ENCODE measurements around the gene NLGN4X. TPM values are rescaled to one million over a fixed set of nuclear protein-coding genes. Genes with fewer than 3 reads are reported as not detected.

The NLGN4X gene
- total RNA-seq, 1 donor: not detected

GRCh38 chrX:6227453-6227835, 1.2 kb downstream of the NLGN4X start:
- no peak for DNase-seq (ENCODE audit: low read depth)
- no peak for TF ChIP-seq CTCF (IDR thresholded peaks at IDR 0.05; ENCODE audit: insufficient read depth, low read length)
- no peak overlapping the region for H3K4me3 ChIP-seq (ENCODE audit: low read depth, low read length)

GRCh38 chrX:6226596-6227452, 1.8 kb downstream of the NLGN4X start:
- TF ChIP-seq CTCF (IDR thresholded peaks at IDR 0.05; ENCODE audit: insufficient read depth, low read length): no peak
- no peak for DNase-seq (ENCODE audit: low read depth)
- no peak overlapping the region for H3K4me3 ChIP-seq (ENCODE audit: low read depth, low read length)

- H3K4me3 ChIP-seq (ENCODE audit: low read depth, low read length): no peak overlapping the region
- TF ChIP-seq CTCF (IDR thresholded peaks at IDR 0.05; ENCODE audit: insufficient read depth, low read length): no peak
- DNase-seq (ENCODE audit: low read depth): no peak
Observed at GRCh38 chrX:6225911-6226595, 2.6 kb downstream of the NLGN4X start.

- DNase-seq (ENCODE audit: low read depth): no peak
- no peak overlapping the region for H3K4me3 ChIP-seq (ENCODE audit: low read depth, low read length)
- no peak for TF ChIP-seq CTCF (IDR thresholded peaks at IDR 0.05; ENCODE audit: insufficient read depth, low read length)
Observed at GRCh38 chrX:6225288-6225910, 3.3 kb downstream of the NLGN4X start.

- TF ChIP-seq CTCF (IDR thresholded peaks at IDR 0.05; ENCODE audit: insufficient read depth, low read length): no peak
- no peak for DNase-seq (ENCODE audit: low read depth)
- H3K4me3 ChIP-seq (ENCODE audit: low read depth, low read length): no peak overlapping the region
Observed at GRCh38 chrX:6223516-6223915, 5.2 kb downstream of the NLGN4X start.

GRCh38 chrX:6210230-6210629, 18.4 kb downstream of the NLGN4X start:
- no peak for TF ChIP-seq CTCF (IDR thresholded peaks at IDR 0.05; ENCODE audit: insufficient read depth, low read length)
- H3K4me3 ChIP-seq (ENCODE audit: low read depth, low read length): no peak overlapping the region
- DNase-seq (ENCODE audit: low read depth): no peak
